GM12878 (cell line): ENCODE results near the gene RAD51B. TPM values are rescaled to one million over a fixed set of nuclear protein-coding genes. Genes with fewer than 3 reads are reported as not detected.
A peak's percentile ranks its signal among the peaks of the same experiment; 100 is the strongest.

Source experiments
- ATF2 ChIP-seq: IDR thresholded peaks from 2 replicates; pipeline ENCODE4 v1.6.1; 2012; ENCODE audit warnings: low read length, inconsistent platforms
- CREM ChIP-seq: IDR thresholded peaks from 2 replicates; pipeline ENCODE4 v1.6.1; 2014; ENCODE audit warnings: antibody characterized with exemption, low read depth
- ESRRA ChIP-seq: IDR thresholded peaks from 2 replicates; pipeline ENCODE4 v1.6.1; 2012; ENCODE audit warnings: mild to moderate bottlenecking, low read length, improper control_type of control experiment
- IKZF1 ChIP-seq: fragments of 450-650 bp; conservative IDR thresholded peaks from 2 replicates; pipeline ENCODE4 v1.6.1; 2017; ENCODE audit warnings: antibody characterized with exemption, mild to moderate bottlenecking
- MTA2 ChIP-seq: fragments of 450-650 bp; IDR thresholded peaks from 2 replicates; pipeline ENCODE4 v1.6.1; 2016; ENCODE audit warnings: low read depth, mild to moderate bottlenecking, moderate library complexity
- MYC ChIP-seq: IDR thresholded peaks from 2 replicates; pipeline ENCODE4 v1.6.1; 2011; ENCODE audit warnings: mild to moderate bottlenecking, low read length, moderate library complexity, inconsistent platforms; ENCODE audit not compliant: insufficient read depth, insufficient replicate concordance, insufficient read length, severe bottlenecking
- RUNX3 ChIP-seq: IDR thresholded peaks from 2 replicates; pipeline ENCODE4 v1.6.1; 2012; ENCODE audit warnings: low read length, inconsistent platforms
- SKIL ChIP-seq: fragments of 450-650 bp; IDR thresholded peaks from 2 replicates; pipeline ENCODE4 v1.6.1; 2017; ENCODE audit warnings: mild to moderate bottlenecking, low read depth, inconsistent platforms; ENCODE audit not compliant: poor library complexity, severe bottlenecking
- ZNF687 ChIP-seq: fragments of 450-650 bp; IDR thresholded peaks from 2 replicates; pipeline ENCODE4 v1.6.1; 2017; ENCODE audit warnings: mild to moderate bottlenecking, moderate library complexity
- polyA plus RNA-seq, 11 experiments: library from polyadenylated mRNA; depleted of rRNA in 4 of 11; unstranded in 6 of 11; stranded (reverse) in 5 of 11; fragments of >200 nt; fragmentation: Nextera tagmentation in 4 of 11; fragmentation: Illumina TruSeq in 1 of 11; extraction: Ambion mirVana in 4 of 11; extraction: Trizol in 1 of 11; gene quantifications; 1 replicate in 1 of 11; 2 replicates in 10 of 11; pipeline versions ENCODE4 v1.2.1 to v1.2.3, GENCODE V29; 2011 to 2016; ENCODE audit warnings: inconsistent platforms in 2 of 11, missing spikeins in 2 of 11, low read depth in 1 of 11
- total RNA-seq, 4 experiments: library from RNA; depleted of rRNA in 3 of 4; stranded (reverse); fragments of >200 nt in 3 of 4; fragmentation: Illumina TruSeq in 1 of 4; extraction: Trizol in 1 of 4; gene quantifications; 2 replicates each; pipeline versions ENCODE4 v1.2.1 to v1.2.3, GENCODE V29; 2013 to 2021

Gene RAD51B
- total and polyA plus RNA-seq, 10 of the 15 experiments (the other 5 are each of a cell fraction or from before 2014, with no cell fraction given), result 9.8 to 26.8 (median 21.3) TPM

GRCh38 chr14:68261092-68261842 is 441.7 kb downstream of the RAD51B start (continued):
- TF ChIP-seq MYC (no peak), ESRRA (no peak), CREM (0 out of 2 replicates have a peak, but pooled peaks have one; percentile 20), RUNX3 (peak; percentile 33; the same call in 1 of the 2 replicates), ZNF687 (no peak), SKIL (no peak), ATF2 (peak; percentile 41; the same call in 1 of the 2 replicates), IKZF1 (no peak), MTA2 (no peak)
- TF ChIP-seq, all 136 proteins: peak for 6
